Ishikawa (cell line): ENCODE measurements around the gene APOC4.

Source experiments
- CREB1 ChIP-seq: IDR thresholded peaks from 2 replicates; pipeline ENCODE4 v1.6.1; 2012; ENCODE audit warnings: low read depth
- NFIC ChIP-seq: IDR thresholded peaks from 2 replicates; pipeline ENCODE4 v1.6.1; 2012
- RAD21 ChIP-seq: IDR thresholded peaks from 2 replicates; pipeline ENCODE4 v1.6.1; 2012; ENCODE audit warnings: low read depth
- TCF12 ChIP-seq: IDR thresholded peaks from 2 replicates; pipeline ENCODE4 v1.6.1; 2012; ENCODE audit warnings: low read depth
- YY1 ChIP-seq: IDR thresholded peaks from 2 replicates; pipeline ENCODE4 v1.6.1; 2012; ENCODE audit warnings: low read depth
- TF ChIP-seq, protein P1 (sequence below): IDR thresholded peaks from 2 replicates; pipeline ENCODE4 v1.6.1; 2012

DNA sequence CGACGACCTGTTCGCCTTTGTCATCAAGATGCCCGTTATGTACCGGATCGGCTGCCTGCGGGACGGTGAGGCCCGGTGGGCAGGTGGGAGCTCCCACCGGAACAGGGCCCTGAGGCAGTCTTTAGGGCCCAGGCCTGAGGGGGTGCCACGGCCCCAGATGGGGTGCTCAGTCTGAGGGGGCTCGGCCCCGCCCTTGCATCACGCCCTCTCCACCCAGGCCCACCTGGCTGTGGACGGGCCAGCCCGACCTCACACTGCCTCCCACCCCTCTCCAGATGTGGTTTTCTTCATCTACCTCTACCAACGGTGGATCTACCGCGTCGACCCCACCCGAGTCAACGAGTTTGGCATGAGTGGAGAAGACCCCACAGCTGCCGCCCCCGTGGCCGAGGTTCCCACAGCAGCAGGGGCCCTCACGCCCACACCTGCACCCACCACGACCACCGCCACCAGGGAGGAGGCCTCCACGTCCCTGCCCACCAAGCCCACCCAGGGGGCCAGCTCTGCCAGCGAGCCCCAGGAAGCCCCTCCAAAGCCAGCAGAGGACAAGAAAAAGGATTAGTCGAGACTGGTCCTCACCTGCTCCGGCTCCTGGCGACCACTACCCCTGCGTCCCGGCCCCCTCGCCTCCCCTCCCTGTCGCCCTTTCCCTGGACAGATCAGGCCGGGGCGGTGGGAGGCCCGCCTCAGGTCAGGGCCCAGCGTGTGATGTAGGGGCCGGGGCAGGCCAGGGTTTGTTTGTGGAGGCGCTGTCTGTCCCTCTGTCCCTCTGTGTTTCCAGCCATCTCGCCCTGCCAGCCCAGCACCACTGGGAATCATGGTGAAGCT lies 50.5 kb downstream of the APOC4 start:
- TF ChIP-seq YY1 (no peak), NFIC (no peak), RAD21 (no peak), TCF12 (no peak), CREB1 (no peak)
- TF ChIP-seq, protein P1, sequence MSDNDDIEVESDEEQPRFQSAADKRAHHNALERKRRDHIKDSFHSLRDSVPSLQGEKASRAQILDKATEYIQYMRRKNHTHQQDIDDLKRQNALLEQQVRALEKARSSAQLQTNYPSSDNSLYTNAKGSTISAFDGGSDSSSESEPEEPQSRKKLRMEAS, result no peak
